Measurements from ENCODE around the gene TATDN3. TPM values are rescaled to one million over a fixed set of nuclear protein-coding genes. Genes with fewer than 3 reads are reported as not detected.

Gene TATDN3
- total and polyA plus RNA-seq, 12 donors: 10.2 to 37.9 (median 20.5) TPM

DNA sequence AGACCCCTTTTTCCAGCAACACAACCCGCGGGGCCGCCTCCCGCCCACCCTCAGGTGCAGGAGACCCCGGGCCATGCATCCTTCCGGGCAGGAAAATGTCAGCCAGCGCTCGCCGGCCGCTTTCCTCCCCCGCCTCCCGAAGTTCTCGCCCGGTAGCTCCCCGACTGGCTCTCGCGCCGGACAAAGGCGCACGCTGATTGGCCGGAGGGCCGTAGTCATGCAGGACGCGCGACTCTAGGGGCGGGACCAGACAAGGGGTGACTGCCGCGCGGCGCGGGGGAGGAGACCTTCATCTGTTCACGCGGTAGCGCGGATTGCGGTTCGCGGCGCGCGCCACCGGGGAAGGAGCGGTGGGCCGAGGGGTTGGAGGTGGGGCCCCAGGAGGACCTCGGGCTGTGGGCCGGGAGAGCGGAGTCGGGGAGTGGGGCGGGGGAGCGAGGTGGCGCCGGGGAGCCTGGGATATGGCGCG lies 66.3 kb downstream of the TATDN3 start, which contains the start of gene FLVCR1:
Gene FLVCR1, plus strand, starts transcription at position 284 of the 469 bp plus-strand sequence. Its CDS starts 178 bp downstream, at position 462.
- Histone ChIP-seq H3K4me3 (peak within 1 kb of the TSS; percentile 53 to 84 (median 68)), H3K36me3 (replicated peaks in 1 of 2) (no peaks in the 10 kb centered on the region), H3K9me3 (replicated peaks in 1 of 3) (no peaks in the 10 kb centered on the region), H3K27me3 (no peaks in the 10 kb centered on the region), H3K4me1 (replicated peaks in 1 of 2) (peaks cover 0 to 32% of the 10 kb centered on the region in 2 donors), H3K27ac (peak within 1 kb of the TSS; percentile 42 to 95 (median 81))
- intact Hi-C loops (cut with DNase I): no loop called here
- DNase-seq: peak; percentile 97 to 98 (median 97)
- TF ChIP-seq, protein P1, sequence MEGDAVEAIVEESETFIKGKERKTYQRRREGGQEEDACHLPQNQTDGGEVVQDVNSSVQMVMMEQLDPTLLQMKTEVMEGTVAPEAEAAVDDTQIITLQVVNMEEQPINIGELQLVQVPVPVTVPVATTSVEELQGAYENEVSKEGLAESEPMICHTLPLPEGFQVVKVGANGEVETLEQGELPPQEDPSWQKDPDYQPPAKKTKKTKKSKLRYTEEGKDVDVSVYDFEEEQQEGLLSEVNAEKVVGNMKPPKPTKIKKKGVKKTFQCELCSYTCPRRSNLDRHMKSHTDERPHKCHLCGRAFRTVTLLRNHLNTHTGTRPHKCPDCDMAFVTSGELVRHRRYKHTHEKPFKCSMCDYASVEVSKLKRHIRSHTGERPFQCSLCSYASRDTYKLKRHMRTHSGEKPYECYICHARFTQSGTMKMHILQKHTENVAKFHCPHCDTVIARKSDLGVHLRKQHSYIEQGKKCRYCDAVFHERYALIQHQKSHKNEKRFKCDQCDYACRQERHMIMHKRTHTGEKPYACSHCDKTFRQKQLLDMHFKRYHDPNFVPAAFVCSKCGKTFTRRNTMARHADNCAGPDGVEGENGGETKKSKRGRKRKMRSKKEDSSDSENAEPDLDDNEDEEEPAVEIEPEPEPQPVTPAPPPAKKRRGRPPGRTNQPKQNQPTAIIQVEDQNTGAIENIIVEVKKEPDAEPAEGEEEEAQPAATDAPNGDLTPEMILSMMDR (IDR thresholded peaks at IDR 0.05): no peak
- peak; percentile 56 to 76 for TF ChIP-seq POLR2A (IDR thresholded peaks at IDR 0.05)
- 0 to 1% (median 0%) methylated on average over 3 to 54 of the region's 54 CpGs; no CpG with 5 or more reads in 1 of the 4 donors for WGBS, 4 donors

DNA sequence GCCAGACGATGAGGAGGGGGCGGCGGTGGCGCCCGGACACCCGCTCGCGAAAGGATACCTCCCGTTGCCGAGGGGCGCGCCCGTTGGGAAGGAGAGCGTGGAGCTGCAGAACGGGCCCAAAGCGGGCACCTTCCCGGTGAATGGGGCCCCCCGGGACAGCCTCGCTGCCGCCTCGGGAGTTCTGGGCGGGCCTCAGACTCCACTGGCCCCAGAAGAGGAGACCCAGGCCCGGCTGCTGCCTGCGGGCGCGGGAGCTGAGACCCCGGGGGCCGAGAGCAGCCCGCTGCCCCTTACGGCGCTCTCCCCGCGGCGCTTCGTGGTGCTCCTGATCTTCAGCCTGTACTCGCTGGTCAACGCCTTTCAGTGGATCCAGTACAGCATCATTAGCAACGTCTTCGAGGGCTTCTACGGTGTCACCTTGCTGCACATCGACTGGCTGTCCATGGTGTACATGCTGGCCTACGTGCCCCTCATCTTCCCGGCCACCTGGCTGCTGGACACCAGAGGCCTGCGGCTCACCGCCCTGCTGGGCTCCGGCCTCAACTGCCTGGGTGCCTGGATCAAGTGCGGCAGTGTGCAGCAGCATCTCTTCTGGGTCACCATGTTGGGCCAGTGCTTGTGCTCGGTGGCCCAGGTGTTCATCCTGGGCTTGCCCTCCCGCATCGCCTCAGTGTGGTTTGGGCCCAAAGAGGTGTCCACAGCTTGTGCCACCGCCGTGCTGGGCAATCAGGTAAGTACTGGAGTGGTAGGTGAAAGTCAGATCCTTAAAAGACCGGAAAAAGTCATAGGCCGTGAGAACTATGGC lies 67.0 kb downstream of the TATDN3 start:
- Histone ChIP-seq H3K4me3 (peak overlapping the region; percentile 53 to 84 (median 63)), H3K4me1 (replicated peaks in 1 of 2) (peaks cover 0 to 32% of the 10 kb centered on the region in 2 donors), H3K27me3 (no peaks in the 10 kb centered on the region), H3K9me3 (replicated peaks in 1 of 3) (no peaks in the 10 kb centered on the region), H3K27ac (peak overlapping the region in 4 of 5 donors; percentile 42 to 95 (median 82)), H3K36me3 (replicated peaks in 1 of 2) (no peaks in the 10 kb centered on the region)
- no peak for TF ChIP-seq POLR2A (IDR thresholded peaks at IDR 0.05)
- TF ChIP-seq, protein P1 (IDR thresholded peaks at IDR 0.05): no peak
- intact Hi-C loops (cut with DNase I): no loop called here
- WGBS, 4 donors: 4 to 28% (median 6%) methylated on average over 14 to 54 of the region's 54 CpGs
- DNase-seq: peak in 5 of 7 donors; percentile 22 to 60 (median 30)

DNA sequence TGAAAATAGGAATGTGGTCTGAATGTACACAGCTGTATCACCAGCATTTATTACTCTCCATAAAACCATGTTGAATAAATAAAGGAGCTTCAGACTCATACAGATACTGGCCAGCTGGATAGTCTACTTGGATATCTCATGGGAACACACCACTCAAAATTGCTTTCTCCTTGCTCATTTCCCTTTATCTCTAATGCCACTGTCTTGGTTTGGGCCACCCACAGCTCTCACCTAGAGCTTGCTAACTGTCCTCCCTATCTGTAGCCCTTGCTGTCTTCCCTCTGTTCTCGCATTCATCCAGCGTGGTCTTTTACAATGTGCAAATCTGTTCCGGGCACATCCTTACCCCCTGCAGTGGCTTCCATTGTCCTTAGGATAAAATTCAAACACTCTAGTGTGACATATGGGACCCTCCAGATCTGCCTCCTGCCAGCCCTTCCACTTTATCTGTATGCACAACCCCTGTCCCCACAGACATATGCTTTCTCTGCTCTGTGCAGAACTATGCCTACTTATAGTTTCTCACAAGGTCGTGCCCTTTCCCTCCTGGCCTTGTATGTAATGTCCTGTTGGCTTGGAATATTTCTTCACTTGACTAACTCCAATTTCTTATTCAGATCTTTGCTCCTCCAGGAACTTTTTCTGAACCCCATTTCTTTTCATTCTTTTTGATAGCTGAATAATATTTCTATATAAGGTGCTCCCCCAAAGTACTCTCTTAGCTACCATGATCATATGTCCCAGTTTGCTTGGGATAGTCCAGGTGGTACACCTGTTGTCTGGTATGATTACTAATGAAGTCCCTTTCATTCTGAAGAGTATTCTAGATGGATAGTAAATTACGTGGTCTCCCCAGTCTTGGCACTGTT lies 69.3 kb downstream of the TATDN3 start:
- WGBS, 4 donors: 68 to 81% (median 77%) methylated on average over 5 of the region's 5 CpGs
- no peak overlapping the region for H3K4me3 ChIP-seq
- no peak overlapping the region for H3K27ac ChIP-seq
- H3K27me3 ChIP-seq: no peaks in the 10 kb centered on the region
- DNase-seq: no peak
- TF ChIP-seq, protein P1 (IDR thresholded peaks at IDR 0.05): no peak
- no peak for TF ChIP-seq POLR2A (IDR thresholded peaks at IDR 0.05)
- intact Hi-C loops (cut with DNase I): no loop called here
- peaks cover 0 to 32% of the 10 kb centered on the region in 2 donors for H3K4me1 ChIP-seq (replicated peaks in 1 of 2)
- no peaks in the 10 kb centered on the region for H3K36me3 ChIP-seq (replicated peaks in 1 of 2)
- no peaks in the 10 kb centered on the region for H3K9me3 ChIP-seq (replicated peaks in 1 of 3)

Measured in adrenal gland (tissue), 12 donors.